Measurements from ENCODE around the gene CSRP2.
A peak's percentile ranks its signal among the peaks of the same experiment; 100 is the strongest.

- TF ChIP-seq, protein P1, sequence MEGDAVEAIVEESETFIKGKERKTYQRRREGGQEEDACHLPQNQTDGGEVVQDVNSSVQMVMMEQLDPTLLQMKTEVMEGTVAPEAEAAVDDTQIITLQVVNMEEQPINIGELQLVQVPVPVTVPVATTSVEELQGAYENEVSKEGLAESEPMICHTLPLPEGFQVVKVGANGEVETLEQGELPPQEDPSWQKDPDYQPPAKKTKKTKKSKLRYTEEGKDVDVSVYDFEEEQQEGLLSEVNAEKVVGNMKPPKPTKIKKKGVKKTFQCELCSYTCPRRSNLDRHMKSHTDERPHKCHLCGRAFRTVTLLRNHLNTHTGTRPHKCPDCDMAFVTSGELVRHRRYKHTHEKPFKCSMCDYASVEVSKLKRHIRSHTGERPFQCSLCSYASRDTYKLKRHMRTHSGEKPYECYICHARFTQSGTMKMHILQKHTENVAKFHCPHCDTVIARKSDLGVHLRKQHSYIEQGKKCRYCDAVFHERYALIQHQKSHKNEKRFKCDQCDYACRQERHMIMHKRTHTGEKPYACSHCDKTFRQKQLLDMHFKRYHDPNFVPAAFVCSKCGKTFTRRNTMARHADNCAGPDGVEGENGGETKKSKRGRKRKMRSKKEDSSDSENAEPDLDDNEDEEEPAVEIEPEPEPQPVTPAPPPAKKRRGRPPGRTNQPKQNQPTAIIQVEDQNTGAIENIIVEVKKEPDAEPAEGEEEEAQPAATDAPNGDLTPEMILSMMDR (IDR thresholded peaks at IDR 0.05), result peak in 3 of 5 experiments; percentile 32 to 41 (median 37)
- no peak for TF ChIP-seq EP300 (IDR thresholded peaks at IDR 0.05)
Observed at GRCh38 chr12:76820888-76821482, 57.8 kb downstream of the CSRP2 start.

All from tibial nerve (tissue), 4 donors.